Heart left ventricle (tissue), 16 donors: ENCODE results near the gene ACP4. TPM values are rescaled to one million over a fixed set of nuclear protein-coding genes. Genes with fewer than 3 reads are reported as not detected.

Source experiments
- ATAC-seq, 4 donors: fragments of 200-7000 bp; cut with Tn5 transposase; one replicate each; pipeline ENCODE4 v1.9.1; 2020 to 2022; ENCODE audit warnings: moderate library complexity in 4 of 4, mild to moderate bottlenecking in 3 of 4, moderate number of reproducible peaks in 1 of 4
- DNase-seq, 5 donors: peaks; one replicate each; pipeline ENCODE4 v3.0.0-alpha.2; 2020
- H3K27ac ChIP-seq, 12 donors: fragments of 200-600 bp; sonication (generic) in 4 of 12; one replicate each; pipeline versions ENCODE4 v1.5.0 to v1.8.0; 2016 to 2022; ENCODE audit warnings: mild to moderate bottlenecking in 2 of 12
- H3K27me3 ChIP-seq, 9 donors: fragments of 200-600 bp; sonication (generic) in 2 of 9; one replicate each; pipeline versions ENCODE4 v1.5.1 to v1.8.0; 2016 to 2022; ENCODE audit warnings: mild to moderate bottlenecking in 3 of 9
- H3K36me3 ChIP-seq, 9 donors: fragments of 200-600 bp; sonication (generic) in 2 of 9; one replicate each; pipeline versions ENCODE4 v1.5.0 to v1.8.0; 2018 to 2022; ENCODE audit warnings: mild to moderate bottlenecking in 2 of 9
- H3K4me1 ChIP-seq, 12 donors: fragments of 200-600 bp; sonication (generic) in 4 of 12; one replicate each; pipeline versions ENCODE4 v1.5.0 to v1.8.0; 2016 to 2022; ENCODE audit warnings: mild to moderate bottlenecking in 3 of 12
- H3K4me3 ChIP-seq, 12 donors: fragments of 200-600 bp; sonication (generic) in 4 of 12; one replicate each; pipeline versions ENCODE4 v1.5.0 to v1.8.0; 2017 to 2022; ENCODE audit warnings: mild to moderate bottlenecking in 9 of 12, moderate library complexity in 4 of 12
- H3K9me3 ChIP-seq, 12 donors: fragments of 200-600 bp; sonication (generic) in 4 of 12; one replicate each; pipeline versions ENCODE4 v1.5.0 to v1.8.0; 2016 to 2022; ENCODE audit warnings: mild to moderate bottlenecking in 1 of 12
- POLR2A ChIP-seq, 2 donors: fragments of 450-650 bp; IDR thresholded peaks; one replicate each; pipeline ENCODE4 v1.6.1; 2017; ENCODE audit warnings: antibody characterized with exemption in 2 of 2, mild to moderate bottlenecking in 2 of 2, moderate library complexity in 2 of 2
- WGBS, 4 donors: extraction: QIAGEN DNeasy Blood & Tissue Kit in 2 of 4; methylation state at CpG; one replicate each; pipeline versions ENCODE4 v1.1.5 to v1.1.7; 2013 to 2018; 5-methylcytosine and 5-hydroxymethylcytosine counted together
- intact Hi-C, 10 donors: fragments of 100-400 bp; cut with DNase I; formaldehyde crosslinking; loops; one replicate each; pipeline versions ENCODE4 v1.11.1 to v1.14.2; 2022
- polyA plus RNA-seq, 2 donors: library from polyadenylated mRNA; stranded (reverse); fragments of 200-250 nt; gene quantifications; one replicate each; pipeline ENCODE4 v1.2.3, GENCODE V29; 2013
- total RNA-seq, 9 donors: library from RNA; depleted of rRNA in 2 of 9; stranded (reverse); fragments of >200 nt in 2 of 9; fragmentation: NEBNext Ultra II Directional in 3 of 9; extraction: Animal tissue kit (Norgen Biotek cat#: 25700) in 3 of 9; gene quantifications; one replicate each; pipeline versions ENCODE4 v1.1.0 to v1.2.4, GENCODE V29; 2016 to 2023
- TF ChIP-seq, protein P1 (sequence below), 12 donors: fragments of 200-600 bp; sonication (generic) in 4 of 12; IDR thresholded peaks; one replicate each; pipeline versions ENCODE4 v1.5.0 to v1.8.0; 2018 to 2022; ENCODE audit warnings: antibody characterized with exemption in 12 of 12, mild to moderate bottlenecking in 5 of 12
- donor health status: ischemic (EF 13 %, LVEDD 7.1; RV severe dilation, severe dysfunction).
- donor health status: healthy with polysubstance abuse.
- donor health status: DM: no; HTN: yes; CAD: no.
- donor health status: DM: no; HTN: no; CAD: no.
- donor health status: ischemic (EF 25% LVEDD 6.9; RV normal size, moderate dysfunction).
- donor health status: ischemic (EF 25% LVEDD 5.7; RV mildly dilated, moderate dysfunction).
- donor health status: healthy.
- donor health status: DM: yes; HTN: yes; CAD: no.
- donor health status: ischemic (EF 35%, LVEDD 5.7; RV mildly dilated, moderate dysfunction).
- donor health status: nonischemic (EF 11% LVEDD 7.7; RV severe dilation, severe dysfunction).
- donor health status: DM: yes; HTN: yes; CAD: no.
- donor health status: PGD.
- donor health status: ischemic (EF 29% LVEDD 5.4; RV normal size, mild dysfunction).
- donor health status: nonischemic (EF 23%, LVEDD 6.1; RV moderate dilation, normal function).

The ACP4 gene
- total and polyA plus RNA-seq, 11 donors: not detected

DNA sequence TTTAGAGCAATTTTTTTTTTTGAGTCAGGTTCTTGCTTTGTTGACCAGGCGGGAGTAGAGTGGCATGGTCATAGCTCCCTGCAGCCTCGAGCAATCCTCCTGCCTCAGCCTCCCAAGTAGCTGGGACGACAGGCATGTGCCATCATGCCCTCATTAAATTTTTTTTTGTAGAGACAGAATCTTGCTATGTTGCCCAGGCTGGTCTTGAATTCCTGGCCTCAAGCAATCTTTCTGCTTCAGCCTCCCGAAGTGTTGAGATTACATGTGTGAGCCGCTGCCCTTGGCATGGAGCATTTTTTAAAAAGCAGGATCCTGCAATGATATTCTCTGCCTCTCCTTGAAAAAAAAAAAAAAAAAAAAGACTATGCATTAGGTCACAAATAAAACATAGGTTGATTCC lies 14.1 kb upstream of the ACP4 start:
- H3K27me3 ChIP-seq: peaks cover 26 to 90% (median 49%) of the 10 kb centered on the region in 9 donors
- 82 to 93% (median 87%) methylated on average over 5 of the region's 5 CpGs for whole genome bisulfite sequencing, 4 donors
- H3K9me3 ChIP-seq: peaks cover 0 to 13% (median 2%) of the 10 kb centered on the region in 12 donors
- peaks cover 0 to 3% (median 0%) of the 10 kb centered on the region in 12 donors for H3K4me1 ChIP-seq
- no peak overlapping the region for H3K27ac ChIP-seq
- TF ChIP-seq POLR2A (IDR thresholded peaks at IDR 0.05): no peak
- TF ChIP-seq, protein P1, sequence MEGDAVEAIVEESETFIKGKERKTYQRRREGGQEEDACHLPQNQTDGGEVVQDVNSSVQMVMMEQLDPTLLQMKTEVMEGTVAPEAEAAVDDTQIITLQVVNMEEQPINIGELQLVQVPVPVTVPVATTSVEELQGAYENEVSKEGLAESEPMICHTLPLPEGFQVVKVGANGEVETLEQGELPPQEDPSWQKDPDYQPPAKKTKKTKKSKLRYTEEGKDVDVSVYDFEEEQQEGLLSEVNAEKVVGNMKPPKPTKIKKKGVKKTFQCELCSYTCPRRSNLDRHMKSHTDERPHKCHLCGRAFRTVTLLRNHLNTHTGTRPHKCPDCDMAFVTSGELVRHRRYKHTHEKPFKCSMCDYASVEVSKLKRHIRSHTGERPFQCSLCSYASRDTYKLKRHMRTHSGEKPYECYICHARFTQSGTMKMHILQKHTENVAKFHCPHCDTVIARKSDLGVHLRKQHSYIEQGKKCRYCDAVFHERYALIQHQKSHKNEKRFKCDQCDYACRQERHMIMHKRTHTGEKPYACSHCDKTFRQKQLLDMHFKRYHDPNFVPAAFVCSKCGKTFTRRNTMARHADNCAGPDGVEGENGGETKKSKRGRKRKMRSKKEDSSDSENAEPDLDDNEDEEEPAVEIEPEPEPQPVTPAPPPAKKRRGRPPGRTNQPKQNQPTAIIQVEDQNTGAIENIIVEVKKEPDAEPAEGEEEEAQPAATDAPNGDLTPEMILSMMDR (IDR thresholded peaks at IDR 0.05): no peak
- DNase-seq (no peak), ATAC-seq (no peak)
- intact Hi-C loops: no loop called here
- H3K36me3 ChIP-seq: no peaks in the 10 kb centered on the region
- no peak overlapping the region for H3K4me3 ChIP-seq

DNA sequence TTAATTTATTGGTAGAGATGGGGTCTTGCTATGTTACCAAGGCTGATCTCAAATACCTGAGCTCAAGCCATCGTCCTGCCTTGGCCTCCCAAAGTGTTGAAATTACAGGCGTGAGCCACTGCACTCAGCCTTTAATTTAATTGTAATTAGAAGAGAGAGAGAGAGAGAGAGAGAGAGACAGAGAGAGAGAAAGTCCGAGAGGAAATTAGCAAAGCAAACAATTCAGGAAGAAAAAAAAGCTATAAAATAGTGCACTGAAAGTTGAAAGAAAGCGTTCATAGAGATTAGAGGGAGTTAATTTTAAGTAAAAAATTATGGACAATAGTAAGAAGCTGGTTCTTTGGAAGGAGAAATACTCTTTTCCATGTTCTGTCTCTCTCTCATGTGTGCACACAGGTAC lies 13.0 kb upstream of the ACP4 start:
- H3K9me3 ChIP-seq: peaks cover 0 to 12% (median 2%) of the 10 kb centered on the region in 12 donors
- intact Hi-C loops: no loop called here
- WGBS, 4 donors: 40 to 55% (median 42%) methylated on average over 4 of the region's 4 CpGs
- peaks cover 28 to 96% (median 57%) of the 10 kb centered on the region in 9 donors for H3K27me3 ChIP-seq
- ATAC-seq (no peak), DNase-seq (no peak)
- H3K27ac ChIP-seq: no peak overlapping the region
- no peak overlapping the region for H3K4me3 ChIP-seq
- H3K36me3 ChIP-seq: no peaks in the 10 kb centered on the region
- peaks cover 0 to 3% (median 0%) of the 10 kb centered on the region in 12 donors for H3K4me1 ChIP-seq
- TF ChIP-seq, protein P1 (IDR thresholded peaks at IDR 0.05): no peak
- TF ChIP-seq POLR2A (IDR thresholded peaks at IDR 0.05): no peak

DNA sequence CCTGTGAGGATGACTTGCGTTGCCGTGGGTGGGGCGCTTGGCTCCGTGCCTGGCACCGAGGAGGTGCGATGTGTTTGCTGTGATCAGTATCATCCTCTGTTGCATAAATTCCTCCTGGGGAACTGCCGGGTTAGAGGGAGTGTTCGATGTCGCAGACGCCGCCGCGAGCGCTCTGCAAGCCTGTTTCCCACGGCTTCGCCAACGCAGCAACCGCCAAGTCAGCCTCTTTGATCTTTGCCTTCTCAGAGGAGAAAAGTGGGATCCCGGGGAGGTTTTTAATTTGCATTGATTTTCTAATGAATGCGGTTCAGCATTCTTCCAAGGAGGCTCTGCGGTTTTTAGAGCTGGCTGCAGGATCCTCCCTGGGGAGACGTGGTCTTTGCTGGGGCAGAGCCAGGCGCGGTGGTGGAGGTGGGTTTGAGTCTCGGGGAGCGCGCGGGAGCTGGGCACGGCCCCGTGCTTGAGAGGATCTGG lies 12.3 kb upstream of the ACP4 start:
- H3K27ac ChIP-seq: no peak overlapping the region
- intact Hi-C loops: no loop called here
- 0 to 2% (median 1%) methylated on average over 17 to 30 of the region's 30 CpGs for WGBS, 4 donors
- no peak for TF ChIP-seq POLR2A (IDR thresholded peaks at IDR 0.05)
- TF ChIP-seq, protein P1 (IDR thresholded peaks at IDR 0.05): no peak
- peaks cover 0 to 8% (median 1%) of the 10 kb centered on the region in 12 donors for H3K9me3 ChIP-seq
- ATAC-seq (no peak), DNase-seq (no peak)
- no peaks in the 10 kb centered on the region for H3K36me3 ChIP-seq
- H3K27me3 ChIP-seq: peaks cover 28 to 96% (median 61%) of the 10 kb centered on the region in 9 donors
- peaks cover 0 to 3% (median 0%) of the 10 kb centered on the region in 12 donors for H3K4me1 ChIP-seq
- H3K4me3 ChIP-seq: no peak overlapping the region

DNA sequence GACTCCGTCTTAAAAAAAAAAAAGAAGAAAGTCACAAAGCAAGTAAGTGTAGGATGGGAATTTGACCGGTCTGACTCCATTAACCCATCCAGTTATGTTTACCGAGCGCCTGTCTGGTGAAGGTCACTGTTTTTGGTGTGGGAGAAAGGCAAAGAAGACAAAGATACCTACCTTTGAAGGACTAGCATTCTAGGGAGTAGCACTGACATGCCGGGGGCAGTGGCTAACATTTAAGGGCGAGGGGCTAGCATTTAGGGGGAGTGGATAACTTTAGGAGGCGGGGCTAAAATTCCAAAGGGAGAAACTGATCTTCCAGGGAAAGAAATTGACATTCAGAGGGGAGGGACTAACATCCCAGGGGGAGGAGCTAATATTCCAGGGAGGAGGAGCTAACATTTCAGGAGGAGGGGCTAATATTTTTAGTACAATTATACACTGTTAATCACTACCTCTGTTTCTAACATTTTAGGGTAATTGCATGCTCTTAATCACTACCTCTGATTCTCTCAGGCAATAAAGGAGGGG lies 11.2 kb upstream of the ACP4 start:
- Histone ChIP-seq H3K27ac (no peak overlapping the region), H3K27me3 (peaks cover 28 to 92% (median 61%) of the 10 kb centered on the region in 9 donors), H3K4me1 (peaks cover 0 to 6% (median 0%) of the 10 kb centered on the region in 12 donors), H3K4me3 (no peak overlapping the region), H3K9me3 (peaks cover 0 to 8% (median 1%) of the 10 kb centered on the region in 12 donors), H3K36me3 (no peaks in the 10 kb centered on the region)
- intact Hi-C loops: no loop called here
- DNase-seq (no peak), ATAC-seq (no peak)
- 60 to 66% (median 63%) methylated on average over 7 of the region's 7 CpGs for WGBS, 4 donors
- TF ChIP-seq, protein P1 (IDR thresholded peaks at IDR 0.05): no peak
- no peak for TF ChIP-seq POLR2A (IDR thresholded peaks at IDR 0.05)
